ENCODE data around the gene CCDC30.

Gene CCDC30

DNA sequence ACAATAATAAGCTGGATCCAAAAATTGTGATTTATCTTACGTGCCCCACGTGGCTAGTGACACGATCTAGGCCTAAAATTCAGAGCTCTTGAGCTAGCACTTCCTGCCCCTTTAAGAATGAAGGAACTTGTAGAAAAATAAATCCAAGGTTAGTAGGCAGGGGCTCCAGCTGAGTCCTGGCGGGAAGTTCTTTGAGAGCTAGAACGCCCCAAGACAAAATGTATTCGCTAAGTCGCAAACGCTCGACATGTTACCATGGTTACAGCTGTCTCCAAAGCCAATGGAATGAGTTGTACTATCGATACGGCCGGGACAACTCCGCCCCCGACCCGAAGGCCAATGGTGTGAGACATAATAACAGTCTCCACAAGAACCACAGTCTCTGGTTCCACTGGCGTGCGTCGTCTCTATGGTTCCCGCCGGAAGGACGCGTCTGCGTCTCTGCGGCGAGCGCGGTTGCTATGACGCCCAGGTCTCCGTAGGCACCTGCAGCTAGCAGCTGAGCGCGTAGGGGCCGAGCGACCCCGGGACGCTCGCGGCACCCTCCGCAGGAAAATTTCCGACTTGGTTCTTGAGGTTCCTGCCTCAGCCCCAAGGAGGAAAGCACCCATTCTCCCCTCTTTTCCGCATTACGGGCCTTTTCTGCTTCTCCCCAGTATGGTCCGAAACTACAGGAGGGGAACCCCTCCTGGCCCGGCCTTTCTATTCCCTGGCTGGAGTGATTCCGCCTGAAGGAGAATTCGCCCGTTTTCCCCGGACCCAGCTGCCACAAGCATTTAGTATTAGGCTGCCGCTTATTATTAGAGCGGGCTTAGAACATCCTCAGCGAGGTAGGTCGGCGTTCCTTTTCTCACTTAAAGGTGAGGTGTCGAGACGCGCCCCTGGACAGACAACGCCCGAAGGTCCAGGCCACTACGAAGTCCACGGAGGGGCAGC lies at the start of gene CCDC30:
Gene CCDC30, plus strand, starts transcription at position 459 of the 936 bp plus-strand sequence. CDS start 17,266 bp downstream, outside the sequence.
- DNase-seq, result peak; percentile 99

GRCh38 chr1:42414551-42415496 lies 48.3 kb upstream of the CCDC30 start:
- no peak for DNase-seq

- DNase-seq, result no peak
Observed at GRCh38 chr1:42417166-42417565, 45.9 kb upstream of the CCDC30 start.

DNA sequence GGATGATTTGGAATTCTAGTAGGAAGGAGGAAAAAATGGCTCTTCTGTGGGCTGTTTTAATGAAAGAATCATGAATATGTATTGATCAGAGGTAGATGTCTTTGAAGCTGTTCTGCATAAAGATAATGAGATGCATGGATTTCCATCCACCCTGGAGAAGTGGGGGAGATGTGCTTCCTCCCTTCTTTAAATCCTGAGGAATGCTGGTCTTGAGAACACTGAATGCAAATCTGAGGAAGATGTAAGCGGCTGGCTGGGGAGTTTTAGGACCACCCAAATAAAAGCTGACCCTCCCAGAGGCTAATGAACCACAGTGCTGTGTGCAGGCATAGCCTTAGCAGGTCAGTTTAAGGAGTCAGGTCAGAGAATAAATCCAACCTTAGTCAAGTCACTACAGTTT lies 44.6 kb upstream of the CCDC30 start:
- DNase-seq, result no peak

DNA sequence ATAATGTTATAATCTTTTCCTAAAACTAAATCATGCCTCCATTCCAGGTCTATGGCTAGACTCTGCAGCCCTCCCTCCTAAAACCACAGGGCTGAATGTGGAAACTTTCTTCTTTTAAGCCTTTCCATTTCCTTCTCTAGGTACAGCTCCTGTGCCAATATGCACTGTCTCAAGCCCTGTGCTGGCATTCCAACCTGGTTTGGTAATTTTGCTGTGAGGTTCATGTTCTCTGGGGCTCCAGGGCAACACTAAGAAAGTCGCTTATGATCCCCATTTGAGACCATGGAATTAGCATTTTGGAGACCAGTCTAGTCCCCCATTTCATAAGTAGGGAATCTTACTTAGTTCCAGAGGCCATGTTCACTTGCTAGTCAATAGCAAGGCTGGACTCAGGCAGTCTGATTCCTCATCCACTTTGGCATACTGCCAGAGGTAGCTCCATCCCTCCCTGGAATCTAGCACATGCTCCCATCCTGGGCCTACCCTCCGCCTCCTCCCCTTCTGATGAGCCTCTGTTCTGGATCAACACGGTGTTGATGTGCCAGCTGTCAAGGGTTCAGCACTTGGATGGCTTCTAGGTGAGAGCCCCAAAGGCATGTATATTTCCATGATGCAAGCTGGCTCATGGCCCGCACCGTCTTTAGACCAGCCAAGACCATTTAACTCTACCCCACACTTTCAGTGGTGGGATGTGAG lies 43.8 kb upstream of the CCDC30 start:
- DNase-seq, result no peak

- DNase-seq, result no peak
Observed at GRCh38 chr1:42420121-42420520, 43.0 kb upstream of the CCDC30 start.

GRCh38 chr1:42420911-42421585 lies 42.0 kb upstream of the CCDC30 start:
- DNase-seq, result peak; percentile 91

- peak; percentile 82 for DNase-seq
Observed at GRCh38 chr1:42422737-42423136, 40.3 kb upstream of the CCDC30 start.

- DNase-seq, result peak; percentile 73
Observed at GRCh38 chr1:42423681-42424080, 39.4 kb upstream of the CCDC30 start.

DNA sequence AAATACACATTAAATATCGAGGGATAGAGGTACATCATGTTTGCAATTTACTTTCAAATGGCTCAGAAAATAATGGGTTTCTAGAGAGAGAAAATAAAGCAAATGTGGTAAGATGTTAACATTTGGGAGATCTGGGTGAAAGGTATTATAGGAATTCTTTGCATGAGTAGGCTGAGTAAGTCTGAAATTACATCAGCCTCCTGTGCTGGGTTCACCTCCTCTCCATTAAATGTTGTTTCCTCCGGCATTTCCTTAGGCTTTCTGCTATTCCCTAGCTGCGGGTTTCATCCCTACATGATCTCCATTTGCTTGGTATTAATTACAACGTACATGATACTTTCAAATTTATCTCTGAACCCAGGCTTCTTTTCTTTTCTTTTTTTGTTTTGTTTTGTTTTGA lies 38.9 kb upstream of the CCDC30 start:
- peak; percentile 37 for DNase-seq

- no peak for DNase-seq
Observed at GRCh38 chr1:42427240-42427639, 35.8 kb upstream of the CCDC30 start.

DNA sequence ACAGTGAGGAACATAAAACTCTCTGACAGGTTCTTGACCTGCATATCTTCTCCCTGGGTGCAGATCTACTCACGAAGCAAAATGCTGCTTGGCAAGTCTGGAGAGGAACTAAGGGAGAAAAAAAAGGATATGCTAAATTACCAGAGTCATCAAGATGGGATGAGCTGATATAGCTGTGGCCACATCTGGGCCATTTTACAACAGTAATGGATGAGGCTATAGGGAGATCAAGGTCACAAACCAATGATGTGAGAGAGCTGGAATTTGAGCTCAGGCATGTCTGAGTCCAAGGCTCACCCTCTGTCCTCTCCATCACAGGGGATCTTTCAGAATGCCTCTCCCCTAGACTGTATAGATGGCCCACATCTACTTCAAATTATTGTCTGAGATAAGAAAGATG lies 33.5 kb upstream of the CCDC30 start:
- peak; percentile 51 for DNase-seq

GRCh38 chr1:42430286-42431135 lies 32.6 kb upstream of the CCDC30 start:
- DNase-seq, result no peak

GRCh38 chr1:42431514-42431913 lies 31.6 kb upstream of the CCDC30 start:
- no peak for DNase-seq

DNA sequence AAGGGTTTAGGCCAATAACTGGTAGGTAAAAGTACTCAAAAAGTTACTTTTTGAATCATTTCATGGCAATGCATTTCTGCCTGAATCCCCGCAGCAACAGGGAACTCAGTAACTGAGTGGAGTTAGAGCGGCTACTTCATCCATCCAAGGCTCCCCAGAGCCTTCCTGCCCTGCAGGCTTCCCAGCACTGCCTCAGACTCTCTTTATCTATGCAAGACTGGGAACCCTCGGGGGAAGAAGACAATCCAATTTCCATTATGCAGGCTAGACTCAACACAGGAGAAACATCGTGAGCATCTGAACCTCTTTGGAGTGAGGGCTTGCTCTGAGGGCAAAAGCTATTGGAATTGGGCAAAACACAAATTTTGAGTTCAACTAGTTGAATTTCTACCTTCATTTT lies 30.4 kb upstream of the CCDC30 start:
- no peak for DNase-seq

- no peak for DNase-seq
Observed at GRCh38 chr1:42433369-42433768, 29.7 kb upstream of the CCDC30 start.

GRCh38 chr1:42434340-42434739 lies 28.7 kb upstream of the CCDC30 start:
- no peak for DNase-seq

DNA sequence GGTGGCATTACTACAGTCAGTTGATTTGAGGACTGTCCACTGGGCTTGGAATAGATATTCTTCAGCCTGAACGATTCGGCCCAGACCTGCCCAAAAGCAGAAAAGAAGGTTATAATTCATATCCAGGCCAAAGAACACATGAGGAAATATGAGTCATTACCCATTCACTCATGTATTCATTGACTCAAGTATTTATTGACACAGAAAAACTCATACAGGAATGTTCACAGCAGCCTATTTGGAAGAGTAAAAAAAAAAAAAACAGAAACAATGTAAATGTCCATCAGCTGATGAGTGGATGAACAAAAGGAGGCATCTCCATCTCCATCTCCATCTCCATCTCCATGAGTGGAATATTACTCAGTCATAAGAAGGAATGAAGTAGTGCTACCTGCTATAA lies 23.1 kb upstream of the CCDC30 start:
- DNase-seq, result no peak

DNA sequence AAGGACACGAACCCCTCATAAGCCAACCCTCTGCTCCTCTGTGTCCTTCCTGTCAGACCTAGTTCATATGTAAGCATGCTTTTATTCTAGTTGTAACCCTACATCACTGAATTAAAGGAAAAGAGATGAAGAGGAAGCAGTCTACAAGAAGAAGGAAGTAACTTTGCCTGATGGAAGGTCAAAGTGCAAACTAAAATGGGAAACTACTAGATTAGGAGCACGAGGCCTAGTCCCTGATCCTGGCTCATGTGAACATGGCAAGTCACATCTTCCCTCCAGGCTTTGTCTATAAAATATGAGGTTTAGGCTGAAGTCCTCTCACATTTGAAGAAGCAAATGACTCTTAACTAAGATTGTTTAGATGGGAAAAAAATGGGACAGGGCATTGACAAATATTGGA lies 20.4 kb upstream of the CCDC30 start:
- DNase-seq, result no peak

- no peak for DNase-seq
Observed at GRCh38 chr1:42449256-42449655, 13.8 kb upstream of the CCDC30 start.

- no peak for DNase-seq
Observed at GRCh38 chr1:42450061-42450460, 13.0 kb upstream of the CCDC30 start.
